Tibial nerve (tissue), 4 donors: ENCODE results near the gene ATG10. TPM values are rescaled to one million over a fixed set of nuclear protein-coding genes. Genes with fewer than 3 reads are reported as not detected.

Experiments
- DNase-seq, 2 donors: peaks; one replicate each; pipeline ENCODE4 v3.0.0-alpha.2; 2019; ENCODE audit warnings: low spot score in 2 of 2
- H3K27ac ChIP-seq, 4 donors: fragments of 200-600 bp; sonication (generic) in 3 of 4; one replicate each; pipeline ENCODE4 v1.5.1; 2017 to 2019; ENCODE audit warnings: mild to moderate bottlenecking in 1 of 4
- H3K27me3 ChIP-seq, 2 donors: fragments of 200-600 bp; sonication (generic) in 1 of 2; one replicate each; pipeline versions ENCODE4 v1.5.1 to v1.6.0; 2017 to 2019
- H3K36me3 ChIP-seq, 3 donors: fragments of 200-600 bp; sonication (generic); one replicate each; pipeline ENCODE4 v1.5.1; 2018 to 2019
- H3K4me1 ChIP-seq, 4 donors: fragments of 200-600 bp; sonication (generic) in 3 of 4; one replicate each; pipeline ENCODE4 v1.5.1; 2017 to 2019
- H3K4me3 ChIP-seq, 4 donors: fragments of 200-600 bp; sonication (generic) in 3 of 4; one replicate each; pipeline ENCODE4 v1.5.1; 2017 to 2019; ENCODE audit warnings: mild to moderate bottlenecking in 1 of 4, moderate library complexity in 1 of 4
- H3K9me3 ChIP-seq, 4 donors: fragments of 200-600 bp; sonication (generic) in 3 of 4; one replicate each; pipeline ENCODE4 v1.5.1; 2017 to 2019
- EP300 ChIP-seq, 2 donors: sonication (generic); formaldehyde crosslinking; IDR thresholded peaks; one replicate each; pipeline ENCODE4 v1.6.1; 2017; ENCODE audit warnings: antibody characterized with exemption in 2 of 2, mild to moderate bottlenecking in 1 of 2
- POLR2A ChIP-seq, 2 donors: fragments of 450-650 bp; IDR thresholded peaks; one replicate each; pipeline ENCODE4 v1.6.1; 2017; ENCODE audit warnings: antibody characterized with exemption in 2 of 2, mild to moderate bottlenecking in 2 of 2, moderate library complexity in 2 of 2
- WGBS, 2 donors: methylation state at CpG; one replicate each; pipeline ENCODE4 v1.1.5; 2018; 5-methylcytosine and 5-hydroxymethylcytosine counted together
- total RNA-seq, 4 donors: library from RNA; depleted of rRNA; stranded (reverse); fragments of >200 nt; gene quantifications; one replicate each; pipeline ENCODE4 v1.1.0, GENCODE V29; 2016
- TF ChIP-seq, protein P1 (sequence below), 5 experiments: fragments of 200-600 bp in 3 of 5; fragments of 450-650 bp in 2 of 5; sonication (generic) in 3 of 5; IDR thresholded peaks; one replicate each; pipeline ENCODE4 v1.5.1; 2016 to 2019; ENCODE audit warnings: antibody characterized with exemption in 5 of 5, mild to moderate bottlenecking in 3 of 5, moderate library complexity in 2 of 5

ATG10 gene
- total RNA-seq, 4 donors from 2014 or later, result 3.5 to 25.1 (median 6.9) TPM

DNA sequence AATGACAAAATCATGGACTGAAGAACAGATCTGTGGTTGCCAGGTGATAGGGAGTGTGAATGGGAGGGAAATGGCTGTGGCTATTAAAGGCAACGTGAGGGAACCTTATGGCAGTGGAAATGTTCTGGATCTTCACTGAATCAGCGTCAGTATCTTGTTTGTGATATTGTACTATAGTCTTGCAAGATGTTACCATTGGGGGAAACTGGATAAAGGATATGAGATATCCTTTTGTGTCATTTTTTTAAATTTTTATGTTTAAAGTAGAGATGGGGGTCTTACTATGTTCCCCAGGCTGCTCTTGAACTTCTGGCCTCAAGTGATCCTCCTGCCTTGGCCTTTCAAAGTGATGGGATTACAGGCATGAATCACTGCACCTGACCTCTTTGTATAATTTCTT, 210.8 kb downstream of the ATG10 start:
- no peaks in the 10 kb centered on the region for H3K27me3 ChIP-seq
- H3K36me3 ChIP-seq, result peaks cover 0 to 19% (median 0%) of the 10 kb centered on the region in 3 donors
- TF ChIP-seq, protein P1, sequence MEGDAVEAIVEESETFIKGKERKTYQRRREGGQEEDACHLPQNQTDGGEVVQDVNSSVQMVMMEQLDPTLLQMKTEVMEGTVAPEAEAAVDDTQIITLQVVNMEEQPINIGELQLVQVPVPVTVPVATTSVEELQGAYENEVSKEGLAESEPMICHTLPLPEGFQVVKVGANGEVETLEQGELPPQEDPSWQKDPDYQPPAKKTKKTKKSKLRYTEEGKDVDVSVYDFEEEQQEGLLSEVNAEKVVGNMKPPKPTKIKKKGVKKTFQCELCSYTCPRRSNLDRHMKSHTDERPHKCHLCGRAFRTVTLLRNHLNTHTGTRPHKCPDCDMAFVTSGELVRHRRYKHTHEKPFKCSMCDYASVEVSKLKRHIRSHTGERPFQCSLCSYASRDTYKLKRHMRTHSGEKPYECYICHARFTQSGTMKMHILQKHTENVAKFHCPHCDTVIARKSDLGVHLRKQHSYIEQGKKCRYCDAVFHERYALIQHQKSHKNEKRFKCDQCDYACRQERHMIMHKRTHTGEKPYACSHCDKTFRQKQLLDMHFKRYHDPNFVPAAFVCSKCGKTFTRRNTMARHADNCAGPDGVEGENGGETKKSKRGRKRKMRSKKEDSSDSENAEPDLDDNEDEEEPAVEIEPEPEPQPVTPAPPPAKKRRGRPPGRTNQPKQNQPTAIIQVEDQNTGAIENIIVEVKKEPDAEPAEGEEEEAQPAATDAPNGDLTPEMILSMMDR (IDR thresholded peaks at IDR 0.05), result no peak
- TF ChIP-seq EP300 (IDR thresholded peaks at IDR 0.05), result no peak
- no peak for TF ChIP-seq POLR2A (IDR thresholded peaks at IDR 0.05)
- WGBS, 2 donors, result 91 to 96% methylated on average over 2 of the region's 2 CpGs
- H3K27ac ChIP-seq, result no peak overlapping the region
- no peak overlapping the region for H3K4me3 ChIP-seq
- H3K4me1 ChIP-seq, result no peaks in the 10 kb centered on the region
- no peaks in the 10 kb centered on the region for H3K9me3 ChIP-seq
- DNase-seq, result no peak

DNA sequence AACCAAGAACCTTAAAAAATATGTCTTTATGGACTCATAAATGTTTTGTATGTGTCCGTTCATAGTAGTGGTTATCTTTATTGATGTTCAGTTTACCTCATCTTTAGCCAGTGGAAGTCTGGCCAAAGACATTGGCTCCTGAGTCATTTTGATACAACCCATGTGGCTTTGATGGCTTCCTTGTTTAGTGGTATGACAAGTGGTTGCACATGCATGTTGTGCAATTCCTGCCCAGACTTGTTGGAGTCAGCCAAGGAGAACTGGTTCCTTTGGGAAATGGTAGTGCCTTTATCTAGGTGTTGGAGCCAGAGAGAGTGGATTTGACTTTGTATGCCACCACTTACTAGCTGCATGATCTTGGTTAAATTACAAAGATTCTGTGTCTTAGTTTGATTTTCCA, 212.0 kb downstream of the ATG10 start:
- Histone ChIP-seq H3K36me3 (peaks cover 0 to 19% (median 0%) of the 10 kb centered on the region in 3 donors), H3K9me3 (no peaks in the 10 kb centered on the region), H3K4me3 (no peak overlapping the region), H3K27ac (no peak overlapping the region), H3K27me3 (no peaks in the 10 kb centered on the region), H3K4me1 (no peaks in the 10 kb centered on the region)
- no peak for TF ChIP-seq POLR2A (IDR thresholded peaks at IDR 0.05)
- TF ChIP-seq, protein P1 (IDR thresholded peaks at IDR 0.05), result no peak
- 86 to 94% methylated on average over 1 of the region's 1 CpG for WGBS, 2 donors
- no peak for DNase-seq

DNA sequence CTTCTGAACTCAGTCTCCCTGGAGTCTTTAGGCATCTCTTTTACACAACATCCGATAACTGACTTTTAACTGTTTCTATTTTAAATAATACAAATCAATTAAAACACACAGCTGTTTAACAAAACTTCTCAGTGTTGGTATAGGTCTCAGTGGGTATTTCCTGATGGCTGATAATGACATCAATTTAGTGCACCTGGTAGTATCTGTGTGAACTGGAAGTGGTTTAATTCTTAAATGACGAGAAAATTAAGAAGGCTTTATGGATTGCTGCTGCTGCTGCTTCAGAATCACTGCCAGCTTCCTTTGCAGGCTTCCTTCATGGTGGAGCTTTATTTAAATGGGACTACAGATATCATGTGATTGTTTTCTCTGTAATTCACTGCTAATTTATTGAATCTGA, 214.0 kb downstream of the ATG10 start:
- H3K9me3 ChIP-seq, result no peaks in the 10 kb centered on the region
- H3K4me3 ChIP-seq, result no peak overlapping the region
- no peaks in the 10 kb centered on the region for H3K4me1 ChIP-seq
- no peak for DNase-seq
- TF ChIP-seq, protein P1 (IDR thresholded peaks at IDR 0.05), result no peak
- TF ChIP-seq EP300 (IDR thresholded peaks at IDR 0.05), result no peak
- TF ChIP-seq POLR2A (IDR thresholded peaks at IDR 0.05), result no peak
- H3K36me3 ChIP-seq, result peaks cover 0 to 10% (median 0%) of the 10 kb centered on the region in 3 donors
- H3K27me3 ChIP-seq, result no peaks in the 10 kb centered on the region
- no peak overlapping the region for H3K27ac ChIP-seq
- WGBS, 2 donors, result 69 to 76% methylated on average over 2 of the region's 2 CpGs

DNA sequence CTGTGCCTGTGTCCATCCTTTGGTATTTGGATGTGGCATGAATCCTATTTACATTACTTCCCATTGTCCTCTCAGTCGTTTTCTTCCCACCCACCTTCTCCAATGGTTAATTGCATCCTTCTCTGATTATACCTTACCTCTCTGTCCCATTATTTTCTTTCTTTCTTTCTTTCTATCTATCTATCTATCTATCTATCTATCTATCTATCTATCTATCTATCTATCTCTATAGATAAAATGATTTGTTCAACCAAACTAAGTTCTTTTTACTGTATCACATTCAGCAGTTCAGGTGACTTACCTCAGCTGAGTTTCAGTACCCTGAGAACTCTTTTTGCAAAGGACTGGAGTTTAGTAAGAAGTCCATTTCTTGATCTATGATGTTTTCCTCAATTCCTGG, 225.7 kb downstream of the ATG10 start:
- no peak overlapping the region for H3K4me3 ChIP-seq
- no peaks in the 10 kb centered on the region for H3K36me3 ChIP-seq
- no peak for TF ChIP-seq EP300 (IDR thresholded peaks at IDR 0.05)
- TF ChIP-seq POLR2A (IDR thresholded peaks at IDR 0.05), result no peak
- H3K27me3 ChIP-seq, result no peaks in the 10 kb centered on the region
- H3K4me1 ChIP-seq, result no peaks in the 10 kb centered on the region
- no peak overlapping the region for H3K27ac ChIP-seq
- H3K9me3 ChIP-seq, result no peaks in the 10 kb centered on the region
- 74 to 76% methylated on average over 1 of the region's 1 CpG for WGBS, 2 donors
- no peak for DNase-seq

DNA sequence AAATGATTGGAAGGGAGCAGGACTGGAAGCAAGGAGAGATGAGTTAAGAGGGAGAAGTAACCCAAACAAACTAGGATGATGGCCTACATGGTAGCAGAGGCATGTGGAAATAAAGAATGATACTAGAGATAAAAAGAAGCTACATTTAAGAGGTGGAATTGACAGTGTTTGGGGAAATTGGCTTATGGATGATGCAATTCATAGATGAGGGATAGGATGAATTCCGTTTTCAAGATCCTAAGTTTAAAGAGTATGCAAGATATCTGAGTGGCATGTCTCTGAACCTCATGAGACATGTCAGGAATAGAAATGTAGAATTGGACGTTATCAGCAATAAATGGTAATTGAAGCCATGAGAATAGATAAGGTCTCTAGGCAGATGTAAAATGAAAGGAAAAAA, 232.7 kb downstream of the ATG10 start:
- DNase-seq, result no peak
- no peak overlapping the region for H3K4me3 ChIP-seq
- 71 to 79% methylated on average over 2 of the region's 2 CpGs for WGBS, 2 donors
- TF ChIP-seq, protein P1 (IDR thresholded peaks at IDR 0.05), result no peak
- TF ChIP-seq EP300 (IDR thresholded peaks at IDR 0.05) (no peak), POLR2A (IDR thresholded peaks at IDR 0.05) (no peak)
- no peaks in the 10 kb centered on the region for H3K36me3 ChIP-seq
- H3K4me1 ChIP-seq, result no peaks in the 10 kb centered on the region
- no peaks in the 10 kb centered on the region for H3K27me3 ChIP-seq
- H3K27ac ChIP-seq, result no peak overlapping the region
- H3K9me3 ChIP-seq, result no peaks in the 10 kb centered on the region

DNA sequence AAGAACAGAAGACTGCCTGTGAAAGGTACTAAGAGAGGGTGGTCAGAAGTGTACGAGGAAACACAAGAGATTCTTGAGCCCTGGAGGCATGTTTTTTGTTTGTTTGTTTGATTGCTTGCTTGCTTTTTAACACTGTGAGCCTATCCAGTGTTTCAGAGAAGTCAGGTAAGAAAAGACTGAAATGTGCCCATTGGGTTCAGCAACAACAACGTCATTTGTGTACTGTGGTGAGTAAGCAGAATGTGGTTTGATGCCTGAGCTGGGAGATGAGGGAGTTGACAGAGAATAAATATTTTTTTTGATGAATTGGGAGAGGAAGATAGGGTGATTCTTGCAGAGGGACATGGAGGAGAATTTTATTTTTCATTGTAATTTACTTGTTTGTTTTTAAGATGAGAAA, 233.2 kb downstream of the ATG10 start:
- Histone ChIP-seq H3K4me1 (no peaks in the 10 kb centered on the region), H3K9me3 (no peaks in the 10 kb centered on the region), H3K27ac (no peak overlapping the region), H3K36me3 (no peaks in the 10 kb centered on the region), H3K4me3 (no peak overlapping the region), H3K27me3 (no peaks in the 10 kb centered on the region)
- DNase-seq, result no peak
- 75 to 79% methylated on average over 2 of the region's 2 CpGs for WGBS, 2 donors
- TF ChIP-seq, protein P1 (IDR thresholded peaks at IDR 0.05), result no peak
- TF ChIP-seq POLR2A (IDR thresholded peaks at IDR 0.05) (no peak), EP300 (IDR thresholded peaks at IDR 0.05) (no peak)
